Kidney epithelial cell (primary cell): ENCODE data around the gene GOLGA3. TPM values are rescaled to one million over a fixed set of nuclear protein-coding genes. Genes with fewer than 3 reads are reported as not detected.
"Not testable (repeated sequence)": the region's sequence is repeated elsewhere in the genome, so short reads cannot be mapped to it uniquely, and the experiment has no call there.

Experiments used
- DNase-seq: peaks from one replicate; pipeline ENCODE4 v3.0.0-alpha.2; 2010; ENCODE audit warnings: low read depth
- H3K27me3 ChIP-seq: 2 replicates; pipeline ENCODE4 v1.6.0; 2011; ENCODE audit warnings: low read length; ENCODE audit not compliant: control insufficient read depth, insufficient read depth
- H3K36me3 ChIP-seq: 2 replicates; pipeline ENCODE4 v1.5.1; 2011; ENCODE audit warnings: low read length; ENCODE audit not compliant: control insufficient read depth, insufficient read depth
- H3K4me3 ChIP-seq: 2 replicates; pipeline ENCODE4 v1.5.1; 2011; ENCODE audit warnings: low read depth, mild to moderate bottlenecking, control low read depth, low read length
- CTCF ChIP-seq: IDR thresholded peaks from 2 replicates; pipeline ENCODE4 v1.5.1; 2011; ENCODE audit warnings: mild to moderate bottlenecking, moderate library complexity, low read length, control low read depth, inconsistent platforms; ENCODE audit not compliant: insufficient read depth, poor library complexity, severe bottlenecking
- total RNA-seq: library from RNA; depleted of rRNA; stranded (reverse); fragments of >200 nt; gene quantifications from 2 replicates; pipeline ENCODE4 v1.2.3, GENCODE V29; 2015

Gene GOLGA3
- total RNA-seq, 1 donor from 2014 or later, result 79.1 TPM

GRCh38 chr12:132838410-132839080 is 9.9 kb upstream of the GOLGA3 start:
- H3K27me3 ChIP-seq, result no peaks in the 10 kb centered on the region
- H3K4me3 ChIP-seq, result no peak overlapping the region
- no peak for DNase-seq
- no peak for TF ChIP-seq CTCF
- peaks cover 3% of the 10 kb centered on the region for H3K36me3 ChIP-seq

GRCh38 chr12:132837693-132838409 is 9.2 kb upstream of the GOLGA3 start:
- Histone ChIP-seq H3K36me3 (peaks cover 3% of the 10 kb centered on the region), H3K4me3 (no peak overlapping the region), H3K27me3 (no peaks in the 10 kb centered on the region)
- TF ChIP-seq CTCF, result no peak
- DNase-seq, result no peak

GRCh38 chr12:132836795-132837331 is 8.2 kb upstream of the GOLGA3 start:
- Histone ChIP-seq H3K36me3 (peaks cover 1% of the 10 kb centered on the region), H3K27me3 (no peaks in the 10 kb centered on the region)
- DNase-seq, result no peak

GRCh38 chr12:132836230-132836629 is 7.6 kb upstream of the GOLGA3 start:
- H3K4me3 ChIP-seq, H3K36me3 ChIP-seq, H3K27me3 ChIP-seq, DNase-seq: not testable (repeated sequence)

More at GRCh38 chr12:132836795-132837331, 8.2 kb upstream of the GOLGA3 start:
- H3K4me3 ChIP-seq, result no peak overlapping the region
- TF ChIP-seq CTCF, result no peak

GRCh38 chr12:132835076-132836025 is 6.7 kb upstream of the GOLGA3 start:
- TF ChIP-seq CTCF, result no peak
- no peak for DNase-seq
- H3K27me3 ChIP-seq, result no peaks in the 10 kb centered on the region
- H3K4me3 ChIP-seq, result no peak overlapping the region
- peaks cover 1% of the 10 kb centered on the region for H3K36me3 ChIP-seq

- Histone ChIP-seq H3K4me3 (no peak overlapping the region), H3K27me3 (no peaks in the 10 kb centered on the region), H3K36me3 (peaks cover 1% of the 10 kb centered on the region)
- no peak for TF ChIP-seq CTCF
- no peak for DNase-seq
These were observed 5.6 kb upstream of the GOLGA3 start for GRCh38 chr12:132834181-132834711.
